Middle frontal gyrus (tissue), 1 donor: ENCODE results near the gene B3GNT3.
A peak's percentile ranks its signal among the peaks of the same experiment; 100 is the strongest.
"Not testable (repeated sequence)": the region's sequence is repeated elsewhere in the genome, so short reads cannot be mapped to it uniquely, and the experiment has no call there.

ENCODE experiments used
- DNase-seq: peaks from one replicate; pipeline ENCODE4 v3.0.0-alpha.2; 2015; ENCODE audit warnings: low spot score; ENCODE audit errors: extremely low spot score

Gene B3GNT3

DNA sequence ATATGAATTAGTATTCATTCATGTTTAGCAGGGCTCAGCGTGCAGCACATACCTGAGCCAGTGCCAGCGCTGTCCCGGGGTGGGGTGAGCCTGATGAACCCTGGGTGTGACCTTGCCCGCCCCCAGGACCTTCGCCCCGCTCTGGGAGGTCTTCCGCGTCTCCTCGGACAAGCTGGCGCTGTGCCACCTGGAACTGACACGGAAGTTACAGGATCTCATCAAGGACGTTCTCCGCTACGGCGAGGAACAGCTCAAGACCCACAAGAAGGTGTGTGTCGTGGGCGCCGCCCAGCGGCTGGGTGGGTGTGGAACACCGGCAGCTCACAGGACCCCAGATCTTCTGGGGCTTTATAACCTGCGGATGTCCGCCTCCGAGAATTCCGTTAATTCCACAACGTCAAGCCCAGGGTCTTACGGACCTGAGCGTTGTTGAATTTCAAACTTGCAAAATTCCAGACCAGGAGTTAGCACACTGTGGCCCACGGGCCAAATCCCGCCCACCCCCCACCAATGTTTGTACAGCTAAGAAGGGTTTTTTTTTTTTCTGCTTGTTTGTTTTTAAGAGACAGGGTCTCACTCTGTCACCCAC, 28.3 kb upstream of the B3GNT3 start:
- DNase-seq = no peak

DNA sequence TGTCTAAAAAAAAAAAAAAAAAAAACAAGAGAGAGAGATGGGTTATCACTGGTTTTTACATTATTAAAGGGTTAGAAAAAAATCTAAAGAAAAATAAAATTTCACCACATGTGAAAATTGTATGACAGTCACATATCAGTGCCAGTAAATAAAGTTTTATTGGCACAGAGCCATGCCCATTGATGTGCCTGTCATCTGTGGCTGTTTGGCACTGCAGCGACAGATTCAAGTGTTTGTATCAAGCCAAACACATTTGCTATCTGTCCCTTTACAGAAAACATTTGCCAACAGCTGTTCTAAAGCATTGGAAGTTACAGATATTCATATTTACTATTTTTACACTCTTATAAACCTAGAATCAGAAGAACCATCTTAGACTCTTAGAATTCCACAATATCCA, 27.4 kb upstream of the B3GNT3 start:
- no peak for DNase-seq

DNA sequence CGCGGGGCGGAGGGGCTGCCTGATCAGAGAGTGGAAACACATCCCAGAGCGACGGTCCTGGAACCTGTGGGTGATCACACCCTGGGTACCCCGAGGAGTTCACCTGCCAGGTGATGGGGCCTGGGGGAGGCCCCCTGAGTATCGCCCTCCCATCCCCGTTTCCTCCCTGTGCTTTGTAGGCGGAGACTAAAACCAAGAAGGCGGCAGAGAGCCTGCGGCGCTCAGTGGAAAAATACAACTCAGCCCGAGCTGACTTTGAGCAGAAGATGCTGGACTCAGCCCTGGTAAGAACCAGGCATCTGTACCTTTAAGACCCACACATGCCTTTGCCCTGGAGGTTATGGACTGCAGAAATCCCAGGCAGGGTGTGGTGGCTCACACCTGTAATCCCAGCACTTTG, 24.3 kb upstream of the B3GNT3 start:
- DNase-seq = no peak

DNA sequence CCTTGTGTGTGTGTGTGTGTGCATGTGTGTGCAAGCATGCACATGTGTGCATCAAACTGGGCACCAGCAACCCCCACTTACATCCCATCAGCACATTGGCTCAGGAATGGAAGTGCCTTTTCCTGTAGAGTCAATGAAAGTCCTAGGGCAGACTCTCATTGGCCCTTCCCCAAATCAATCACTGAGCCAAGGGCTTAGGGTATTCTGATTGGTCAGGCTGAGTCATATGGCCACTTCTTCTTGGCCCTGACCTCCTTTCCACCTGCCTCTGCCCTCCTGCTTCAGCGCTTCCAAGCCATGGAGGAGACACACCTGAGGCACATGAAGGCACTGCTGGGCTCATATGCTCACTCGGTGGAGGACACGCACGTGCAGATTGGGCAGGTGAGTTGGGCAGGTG, 22.8 kb upstream of the B3GNT3 start:
- no peak for DNase-seq

DNA sequence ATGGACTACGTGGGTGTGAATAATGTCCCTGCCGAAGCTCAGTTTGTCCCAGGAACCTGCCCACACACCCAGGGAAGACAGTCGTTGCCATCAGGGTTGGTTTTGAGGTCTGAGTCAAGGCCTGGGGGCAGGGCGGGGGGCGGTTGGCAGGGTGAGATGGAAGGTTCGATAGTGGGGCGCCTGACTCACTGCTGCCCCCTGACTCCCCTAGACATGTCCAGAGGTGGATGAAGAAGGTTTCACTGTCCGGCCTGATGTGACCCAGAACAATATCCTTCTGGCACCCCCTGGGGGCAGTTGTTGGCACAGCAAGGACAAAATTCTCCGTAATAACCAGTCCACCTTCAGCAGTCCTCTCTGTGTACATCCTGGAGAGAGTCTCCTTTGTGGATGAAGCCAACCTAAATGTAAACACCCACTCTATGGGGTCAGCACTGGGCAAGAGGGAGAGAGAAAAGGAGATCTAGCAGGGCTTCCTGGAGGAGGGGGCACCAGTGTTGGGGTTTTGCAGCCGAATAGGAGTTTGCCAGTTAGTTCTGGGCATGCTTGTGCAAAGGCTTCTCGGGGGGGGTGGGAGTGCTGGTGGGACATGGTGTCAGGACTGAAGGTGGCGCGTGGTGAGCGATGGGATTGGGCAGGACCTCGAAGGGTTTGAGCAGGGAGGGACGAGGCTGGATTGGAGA, 19.6 kb upstream of the B3GNT3 start:
- DNase-seq = no peak

DNA sequence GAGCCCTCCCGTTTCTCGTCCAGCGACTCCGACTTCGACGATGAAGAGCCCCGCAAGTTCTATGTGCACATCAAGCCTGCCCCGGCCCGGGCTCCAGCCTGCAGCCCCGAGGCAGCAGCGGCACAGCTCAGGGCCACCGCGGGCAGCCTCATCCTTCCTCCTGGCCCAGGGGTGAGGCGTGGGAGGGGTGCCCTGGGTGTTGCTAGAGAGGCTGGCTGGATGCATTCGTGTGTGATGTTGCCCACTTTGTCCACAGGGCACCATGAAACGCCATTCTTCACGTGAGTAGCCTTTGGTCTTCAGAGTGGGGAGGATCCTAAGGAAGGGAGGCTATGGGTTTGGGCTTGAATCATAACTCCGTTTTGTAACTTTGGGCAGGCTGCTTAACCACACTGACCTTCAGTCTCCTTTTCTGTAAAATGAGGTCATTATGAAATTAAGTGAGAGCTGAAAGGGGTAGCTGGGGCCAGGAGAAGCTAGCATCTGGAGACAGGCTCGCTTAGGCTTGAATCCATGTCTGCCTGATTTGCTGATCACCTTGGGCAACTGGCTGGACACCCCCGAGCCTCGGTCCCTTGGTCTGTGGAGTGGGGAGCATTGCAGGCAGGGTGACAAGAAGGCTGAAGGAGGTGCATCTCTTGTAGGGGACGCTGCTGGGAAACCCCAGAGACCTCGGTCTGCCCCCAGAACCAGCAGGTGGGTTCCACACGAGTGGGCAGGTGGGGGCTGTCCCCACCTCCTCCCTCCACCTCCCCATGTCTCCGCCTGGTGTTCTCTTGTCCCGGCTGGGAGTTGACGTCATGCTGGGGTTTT, 18.7 kb upstream of the B3GNT3 start:
- DNase-seq = no peak

DNA sequence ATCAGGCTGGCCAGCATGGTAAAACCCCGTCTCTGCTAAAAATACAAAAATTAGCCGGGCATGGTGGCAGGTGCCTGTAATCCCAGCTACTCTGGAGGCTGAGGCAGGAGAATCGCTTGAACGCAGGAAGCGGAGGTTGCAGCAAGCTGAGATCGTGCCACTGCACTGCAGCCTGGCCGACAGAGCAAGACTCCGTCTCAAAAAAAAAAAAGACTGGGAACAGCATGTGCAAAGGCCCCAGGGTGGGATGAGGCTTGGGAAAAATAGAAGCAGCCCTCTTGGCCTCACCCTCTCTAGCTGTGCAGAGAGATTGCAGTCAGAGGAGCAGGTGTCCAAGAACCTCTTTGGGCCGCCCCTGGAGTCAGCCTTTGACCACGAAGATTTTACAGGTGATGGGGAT, 17.1 kb upstream of the B3GNT3 start:
- DNase-seq = not testable (repeated sequence)

DNA sequence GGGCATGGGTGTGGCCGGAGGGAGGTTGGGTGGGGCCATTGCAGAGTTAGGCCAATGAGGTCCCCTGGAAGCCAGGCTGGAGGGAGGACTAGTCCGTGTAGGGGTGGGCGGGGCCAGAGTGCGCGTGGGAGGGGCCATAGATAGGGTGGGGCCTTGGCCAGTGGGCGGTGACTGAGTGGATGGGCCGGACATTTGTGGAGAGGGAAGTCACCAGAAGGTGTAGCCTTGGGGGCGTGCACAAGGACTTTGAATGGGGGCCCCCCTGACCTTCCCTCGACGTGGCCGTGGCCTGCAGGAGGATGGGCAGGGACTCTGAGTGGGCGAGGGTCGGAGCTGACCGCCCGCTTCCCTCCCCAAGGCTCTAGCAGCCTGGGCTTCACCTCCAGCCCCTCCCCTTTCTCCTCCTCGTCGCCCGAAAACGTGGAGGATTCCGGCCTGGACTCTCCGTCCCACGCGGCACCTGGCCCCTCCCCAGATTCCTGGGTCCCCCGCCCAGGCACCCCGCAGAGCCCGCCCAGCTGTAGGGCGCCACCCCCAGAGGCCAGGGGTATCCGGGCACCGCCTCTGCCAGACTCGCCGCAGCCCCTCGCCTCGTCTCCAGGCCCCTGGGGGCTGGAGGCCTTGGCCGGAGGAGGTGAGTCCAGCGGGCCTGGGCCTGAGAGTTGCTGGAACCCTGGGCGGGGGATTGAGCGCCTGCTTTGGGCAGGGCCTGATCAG, 16.5 kb upstream of the B3GNT3 start:
- no peak for DNase-seq

DNA sequence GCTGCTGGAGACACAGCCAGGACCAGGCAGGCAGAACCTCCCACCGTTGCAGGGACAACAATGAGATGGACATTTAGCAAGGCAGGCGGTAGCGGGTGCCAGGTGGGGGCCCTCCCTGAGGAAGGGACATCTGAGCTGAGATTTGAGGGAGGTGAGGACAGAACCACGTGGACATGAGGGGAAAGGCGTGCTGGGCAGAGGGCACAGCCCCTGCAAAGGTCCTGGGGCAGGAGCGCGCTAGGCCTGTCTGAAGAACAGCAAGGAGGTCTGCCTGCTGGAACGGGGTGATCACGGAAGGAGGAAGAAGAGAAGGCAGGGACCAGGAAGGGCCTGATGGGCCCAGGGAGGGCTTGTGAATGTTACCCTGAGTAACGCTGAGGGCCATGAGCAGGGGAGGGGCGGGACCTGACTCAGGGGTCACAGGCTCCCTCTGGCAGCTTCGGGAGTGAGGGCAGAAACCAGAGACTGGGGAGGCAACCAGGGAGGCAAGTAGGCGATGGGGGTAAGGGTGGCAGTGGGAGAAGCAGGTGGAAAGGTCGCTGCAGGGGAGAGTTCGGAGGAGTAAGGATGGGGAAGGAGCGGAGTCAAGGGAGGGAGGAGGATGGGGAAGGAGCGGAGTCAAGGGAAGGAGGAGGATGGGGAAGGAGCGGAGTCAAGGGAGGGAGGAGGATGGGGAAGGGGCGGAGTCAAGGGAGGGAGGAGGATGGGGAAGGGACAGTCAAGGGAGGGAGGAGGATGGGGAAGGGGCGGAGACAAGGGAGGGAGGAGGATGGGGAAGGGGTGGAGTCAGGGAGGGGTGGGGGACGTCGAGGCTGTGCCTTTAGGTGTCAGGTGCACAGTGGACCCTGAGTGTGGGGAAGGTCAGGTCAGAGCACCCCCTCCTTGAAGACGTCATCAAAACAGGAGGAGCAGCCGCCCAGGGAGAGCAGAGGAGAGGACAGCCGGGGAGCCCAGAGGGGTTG, 15.7 kb upstream of the B3GNT3 start:
- no peak for DNase-seq

DNA sequence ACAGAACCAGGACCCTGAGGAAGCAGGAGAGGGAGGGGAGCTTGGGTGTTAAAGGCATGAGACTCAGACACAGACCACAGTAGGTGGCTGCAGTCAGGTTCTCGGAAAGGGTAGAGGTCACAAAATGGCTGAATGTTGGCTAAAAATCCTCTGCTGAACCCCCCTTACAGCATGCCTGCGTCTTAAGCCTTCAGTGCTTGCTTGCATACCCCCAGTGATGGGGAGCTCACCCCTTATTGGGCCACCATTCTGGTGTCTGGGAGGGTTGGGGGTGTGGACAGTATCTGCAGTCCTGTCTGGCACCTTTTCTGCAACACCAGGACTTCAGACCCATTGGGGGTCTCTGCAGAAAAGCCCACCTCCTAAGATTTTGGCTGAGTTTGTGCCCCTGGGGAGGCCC, 14.2 kb upstream of the B3GNT3 start:
- DNase-seq = no peak

DNA sequence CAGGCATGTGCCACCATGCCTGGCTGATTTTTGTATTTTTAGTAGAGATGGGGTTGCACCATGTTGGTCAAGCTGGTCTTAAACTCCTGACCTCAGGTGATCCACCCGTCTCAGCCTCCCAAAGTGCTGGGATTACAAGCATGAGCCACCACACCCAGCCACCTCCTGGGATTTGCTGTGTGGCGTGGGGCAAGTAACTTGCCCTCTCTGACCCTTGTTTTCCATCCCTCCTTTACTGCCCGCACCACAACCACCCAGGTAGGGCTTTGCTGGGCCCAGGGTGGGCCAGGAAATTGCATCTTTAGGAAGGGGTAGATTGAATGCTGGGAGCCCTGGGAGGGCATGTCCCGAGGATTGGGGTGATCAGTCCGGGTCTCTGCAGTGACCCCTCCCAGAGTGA, 11.2 kb upstream of the B3GNT3 start:
- not testable (repeated sequence) for DNase-seq

DNA sequence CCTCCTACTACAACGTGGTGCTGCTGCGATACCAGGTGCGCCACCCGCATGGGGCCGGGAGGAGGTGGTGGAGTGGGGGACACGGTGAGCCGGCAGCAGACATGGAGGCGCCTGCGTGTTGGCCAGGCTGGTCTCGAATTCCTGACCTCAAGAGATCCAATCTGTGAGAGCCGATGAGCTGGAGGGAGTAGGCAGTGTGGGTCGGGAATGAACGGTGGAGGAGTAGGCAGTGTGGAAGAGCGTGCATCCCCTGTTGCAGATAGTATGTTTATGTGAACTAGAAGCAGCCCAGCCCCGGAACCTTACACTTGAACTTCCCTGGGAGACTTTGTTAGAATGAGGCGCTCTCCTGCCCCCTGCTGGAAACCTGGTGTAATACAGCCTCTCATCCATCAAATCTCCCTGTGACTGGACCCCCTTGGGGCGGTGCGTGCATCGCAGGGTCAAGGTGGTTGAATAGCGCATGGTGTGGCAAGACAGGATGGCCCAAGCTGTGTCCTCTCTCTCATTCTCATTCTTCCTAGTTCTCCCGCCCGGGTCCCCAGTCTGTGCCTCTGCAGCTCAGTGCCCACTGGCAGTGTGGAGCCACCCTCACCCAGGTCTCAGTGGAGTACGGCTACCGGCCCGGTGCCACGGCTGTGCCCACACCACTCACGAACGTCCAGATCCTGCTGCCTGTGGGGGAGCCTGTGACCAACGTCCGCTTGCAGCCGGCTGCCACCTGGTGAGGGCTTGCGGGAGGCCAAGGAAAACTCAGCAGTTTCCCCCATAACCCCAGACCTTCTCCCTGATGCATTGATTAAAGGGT, 10.5 kb upstream of the B3GNT3 start:
- DNase-seq = peak; percentile 46

DNA sequence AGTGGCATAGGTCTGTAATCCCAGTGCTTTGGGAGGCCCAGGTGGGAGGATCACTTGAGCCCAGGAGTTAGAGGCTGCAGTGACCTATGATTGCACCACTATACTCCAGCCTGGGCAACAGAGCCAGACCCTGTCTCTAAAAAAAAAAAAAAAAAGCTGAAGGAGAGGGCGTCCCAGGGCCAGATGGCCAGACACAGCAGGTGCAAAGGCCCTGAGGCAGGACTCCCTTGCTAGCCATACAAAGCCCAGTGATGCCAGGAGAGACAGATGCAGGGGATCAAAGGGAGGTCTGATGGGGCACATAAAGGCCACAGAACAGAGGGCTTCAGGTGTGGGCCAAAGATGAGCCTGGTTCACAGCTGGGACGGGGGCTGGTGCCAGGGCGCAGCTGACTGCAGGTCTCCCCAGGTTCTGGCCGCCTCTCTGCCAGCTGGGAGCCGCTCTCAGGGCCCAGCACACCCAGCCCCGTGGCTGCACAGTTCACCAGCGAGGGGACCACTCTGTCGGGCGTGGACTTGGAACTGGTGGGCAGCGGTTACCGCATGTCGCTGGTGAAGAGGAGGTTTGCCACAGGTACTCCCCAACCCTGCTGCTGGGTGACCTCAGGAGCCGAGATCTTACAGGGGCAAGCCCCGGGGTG, 7.5 kb upstream of the B3GNT3 start:
- DNase-seq = no peak

DNA sequence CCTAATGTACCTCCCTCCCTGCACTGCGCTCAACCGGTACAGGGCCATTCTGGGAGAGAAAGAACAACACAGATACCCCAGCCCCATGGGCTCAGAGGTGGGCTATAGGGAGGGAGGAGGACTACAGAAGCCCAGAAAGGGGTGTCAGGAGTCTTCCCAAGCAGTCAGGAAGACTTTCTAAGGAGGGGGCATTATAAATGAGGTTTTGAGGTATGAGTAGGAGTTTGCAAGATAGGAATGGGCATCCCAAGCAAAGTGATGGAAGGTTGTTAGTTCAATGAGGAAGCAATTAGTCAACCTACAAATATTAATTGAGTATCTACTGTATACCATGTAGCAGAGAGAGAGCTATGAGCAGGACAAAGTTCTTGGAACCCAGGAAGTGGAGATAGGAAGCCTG, 6.3 kb upstream of the B3GNT3 start:
- no peak for DNase-seq

DNA sequence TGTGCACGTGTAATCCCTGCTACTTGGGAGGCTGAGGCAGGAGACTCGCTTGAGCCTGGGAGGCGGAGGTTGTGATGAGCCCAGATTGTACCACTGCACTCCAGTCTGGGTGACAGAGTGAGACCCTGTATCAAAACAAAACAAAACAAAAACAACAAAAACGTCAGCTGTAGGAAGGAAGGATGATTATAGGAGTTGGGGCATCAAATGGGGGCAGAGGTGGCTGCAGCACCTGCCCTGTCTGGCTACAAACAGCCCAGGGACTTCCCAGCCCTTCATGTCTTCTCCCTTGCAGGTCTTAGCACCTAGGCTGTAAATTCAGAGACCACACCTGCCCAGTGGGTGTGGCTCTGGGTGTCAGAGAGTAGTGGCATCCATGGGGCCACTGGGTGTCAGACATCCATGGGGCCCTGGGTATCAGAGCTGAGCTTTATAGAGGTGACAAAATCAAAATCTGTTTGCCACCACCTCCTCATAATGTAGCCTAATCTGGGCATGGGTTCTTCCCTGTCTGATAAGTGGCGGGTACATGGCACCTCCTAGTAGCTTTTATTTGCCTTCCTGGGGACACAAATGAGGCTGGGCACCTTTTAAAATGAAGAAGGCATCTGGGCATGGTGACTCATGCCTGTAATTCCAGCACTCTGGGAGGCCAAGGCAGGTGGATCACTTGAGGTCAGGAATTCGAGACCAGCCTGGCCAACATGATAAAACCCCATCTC, 4.7 kb upstream of the B3GNT3 start:
- no peak for DNase-seq

DNA sequence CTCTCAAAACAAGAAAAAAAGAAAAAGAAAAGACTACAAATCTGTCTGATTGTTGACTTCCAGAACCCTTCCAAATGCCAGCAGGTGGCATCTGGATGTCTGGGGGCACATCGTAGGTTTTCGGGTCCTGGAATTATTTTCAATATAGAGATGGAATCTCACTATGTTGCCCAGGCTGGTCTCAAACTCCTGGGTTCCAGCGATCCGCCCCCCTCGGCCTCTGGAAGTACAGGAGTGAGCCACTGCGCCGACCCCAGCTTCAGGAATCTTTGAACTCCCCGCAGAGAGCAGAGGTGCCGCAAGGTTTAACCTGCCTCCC, 567 bp upstream of the B3GNT3 start:
- no peak for DNase-seq

DNA sequence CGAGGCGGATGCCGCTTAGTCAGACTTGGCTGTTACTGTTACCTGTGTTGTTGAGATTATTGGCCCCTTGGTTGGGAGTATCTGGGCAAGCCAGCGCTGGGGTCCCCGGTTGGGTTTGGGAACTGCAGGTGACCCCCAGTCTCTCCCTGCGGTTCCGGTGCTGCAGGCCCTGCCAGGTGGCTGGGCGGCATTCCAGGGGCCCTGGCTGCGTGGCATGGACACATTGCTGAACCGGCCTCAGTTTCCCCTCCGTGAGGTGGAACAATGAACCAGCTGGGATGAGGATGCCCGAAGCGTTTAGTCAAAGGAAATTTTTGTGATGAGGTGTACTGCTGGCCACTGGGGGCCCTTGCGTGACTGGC, 538 bp downstream of the B3GNT3 start:
- no peak for DNase-seq

DNA sequence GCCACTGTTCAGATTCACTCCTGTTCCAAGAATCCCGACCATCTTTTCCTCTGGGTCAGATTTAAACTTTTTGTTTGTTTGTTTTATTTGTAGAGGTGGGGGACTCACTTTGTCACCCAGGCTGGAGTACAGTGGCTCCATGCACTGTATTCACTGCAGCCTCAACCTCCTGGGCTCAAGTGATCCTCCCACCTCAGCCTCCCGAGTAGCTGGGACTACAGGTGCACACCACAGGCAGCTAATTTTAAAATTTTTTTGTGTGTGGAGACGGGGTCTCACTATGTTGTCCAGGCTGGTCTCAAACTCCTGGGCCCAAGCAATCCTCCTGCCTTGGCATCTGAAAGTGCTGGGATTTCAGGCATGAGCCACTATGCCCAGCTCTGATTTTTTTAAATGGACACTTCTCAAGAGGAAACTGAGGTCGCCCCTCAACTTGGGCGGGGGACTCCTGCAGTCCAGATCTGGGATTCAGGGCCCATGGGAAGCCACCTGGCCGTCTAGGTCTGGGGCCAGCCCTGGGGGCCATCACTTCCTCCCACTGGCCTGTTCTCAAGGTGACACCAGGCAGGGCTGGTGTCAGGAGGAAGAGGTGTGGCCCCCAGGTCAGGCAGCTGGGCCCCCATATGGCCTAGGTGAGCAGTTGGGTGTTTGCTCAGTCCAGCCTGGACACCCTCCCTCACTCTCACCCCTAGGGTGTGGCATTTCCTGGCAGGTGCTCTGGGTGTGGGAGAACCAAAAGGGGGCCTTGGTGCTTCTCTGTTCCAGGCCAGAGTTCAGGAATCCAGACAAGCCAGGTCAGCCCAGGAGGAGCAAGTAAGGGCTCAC, 1.3 kb downstream of the B3GNT3 start:
- DNase-seq = no peak
